Measurements from ENCODE around the gene GALNT2.

Gene GALNT2

GRCh38 chr1:230073371-230074035, 6.5 kb downstream of the GALNT2 start:
- no peak for DNase-seq

- DNase-seq = no peak
These were observed 7.2 kb downstream of the GALNT2 start for GRCh38 chr1:230074270-230074669.

- DNase-seq = no peak
These were observed 7.7 kb downstream of the GALNT2 start for GRCh38 chr1:230074762-230075161.

GRCh38 chr1:230076121-230076520, 9.1 kb downstream of the GALNT2 start:
- DNase-seq = no peak

- DNase-seq = no peak
These were observed 10.0 kb downstream of the GALNT2 start for GRCh38 chr1:230077011-230077410.

- no peak for DNase-seq
These were observed 10.6 kb downstream of the GALNT2 start for GRCh38 chr1:230077436-230078213.

- no peak for DNase-seq
These were observed 12.4 kb downstream of the GALNT2 start for GRCh38 chr1:230079199-230080024.

- no peak for DNase-seq
These were observed 13.8 kb downstream of the GALNT2 start for GRCh38 chr1:230080822-230081221.

- DNase-seq = no peak
These were observed 14.7 kb downstream of the GALNT2 start for GRCh38 chr1:230081751-230082150.

- DNase-seq = no peak
These were observed 15.2 kb downstream of the GALNT2 start for GRCh38 chr1:230082211-230082610.

- DNase-seq = no peak
These were observed 16.0 kb downstream of the GALNT2 start for GRCh38 chr1:230083053-230083452.

- DNase-seq = no peak
These were observed 16.8 kb downstream of the GALNT2 start for GRCh38 chr1:230083746-230084407.

- no peak for DNase-seq
These were observed 17.6 kb downstream of the GALNT2 start for GRCh38 chr1:230084408-230085177.

- no peak for DNase-seq
These were observed 18.1 kb downstream of the GALNT2 start for GRCh38 chr1:230085178-230085515.

GRCh38 chr1:230086151-230086550, 19.1 kb downstream of the GALNT2 start:
- no peak for DNase-seq

GRCh38 chr1:230087028-230087716, 20.1 kb downstream of the GALNT2 start:
- no peak for DNase-seq

GRCh38 chr1:230087717-230088105, 20.7 kb downstream of the GALNT2 start:
- DNase-seq = no peak

GRCh38 chr1:230090194-230090711, 23.2 kb downstream of the GALNT2 start:
- no peak for DNase-seq

- DNase-seq = no peak
These were observed 24.6 kb downstream of the GALNT2 start for GRCh38 chr1:230091473-230092231.

GRCh38 chr1:230094746-230095145, 27.7 kb downstream of the GALNT2 start:
- DNase-seq = no peak

GRCh38 chr1:230095938-230096337, 28.9 kb downstream of the GALNT2 start:
- DNase-seq = no peak

Measured in NCI-H2029 treated with DMSO at 0.1 percent for 48 hours (cell line).